HEK293 (cell line): ENCODE data around the gene SORCS3.
A peak's percentile ranks its signal among the peaks of the same experiment; 100 is the strongest.

Experiments
- CTCF ChIA-PET: fragments of 350-600 bp; formaldehyde crosslinking; extraction: SDS; loops from one replicate; lab custom pipeline; 2021; ENCODE audit warnings: antibody characterized with exemption; lab: Yijun Ruan, JAX
- POLR2A ChIA-PET: fragments of 300-600 bp; formaldehyde crosslinking; extraction: SDS; loops from one replicate; lab custom pipeline; 2020; ENCODE audit warnings: antibody characterized with exemption, inconsistent platforms; lab: Yijun Ruan, JAX
- H3K27ac ChIP-seq: fragments of 200-500 bp; sonication (Bioruptor generic); 2 replicates; pipeline ENCODE4 v1.5.1; 2014; ENCODE audit warnings: low read depth, low read length, control low read depth, inconsistent platforms; ENCODE audit errors: extremely low read depth
- H3K36me3 ChIP-seq, 2 experiments: fragments of 200-500 bp in 1 of 2; sonication (Bioruptor generic) in 1 of 2; 1 replicate in 1 of 2; 2 replicates in 1 of 2; pipeline ENCODE4 v1.5.1; 2014 to 2017; ENCODE audit warnings: inconsistent platforms in 2 of 2, low read length in 2 of 2; ENCODE audit not compliant: control insufficient read depth in 2 of 2, insufficient read depth in 1 of 2
- H3K4me1 ChIP-seq: fragments of 200-500 bp; sonication (Bioruptor generic); 2 replicates; pipeline ENCODE4 v1.5.1; 2014; ENCODE audit warnings: mild to moderate bottlenecking, low read length, inconsistent platforms; ENCODE audit not compliant: control insufficient read depth, insufficient read depth
- H3K4me3 ChIP-seq: 2 replicates; pipeline ENCODE4 v1.5.1; 2011; ENCODE audit warnings: low read depth, mild to moderate bottlenecking, control low read depth, low read length, moderate library complexity
- H3K9me3 ChIP-seq: fragments of 200-500 bp; sonication (Bioruptor generic); 2 replicates; pipeline ENCODE4 v1.5.1; 2014; ENCODE audit warnings: low read depth, low read length, inconsistent platforms; ENCODE audit not compliant: control insufficient read depth, insufficient read depth
- BCL11B ChIP-seq: fragments of 450-650 bp; formaldehyde crosslinking; IDR thresholded peaks from 2 replicates; pipeline ENCODE4 v1.5.1; 2016; ENCODE audit warnings: low read depth, missing biosample characterization, missing genetic modification characterization
- RBAK ChIP-seq: fragments of 450-650 bp; formaldehyde crosslinking; IDR thresholded peaks from 2 replicates; pipeline ENCODE4 v1.5.1; 2016; ENCODE audit warnings: missing biosample characterization, missing genetic modification characterization
- WT1 ChIP-seq: fragments of 450-650 bp; formaldehyde crosslinking; IDR thresholded peaks from 2 replicates; pipeline ENCODE4 v1.5.1; 2016; ENCODE audit warnings: missing biosample characterization, missing genetic modification characterization
- ZBTB20 ChIP-seq: fragments of 450-650 bp; formaldehyde crosslinking; IDR thresholded peaks from 2 replicates; pipeline ENCODE4 v1.5.1; 2016; ENCODE audit warnings: missing biosample characterization, missing genetic modification characterization
- ZBTB48 ChIP-seq: fragments of 450-650 bp; formaldehyde crosslinking; IDR thresholded peaks from 2 replicates; pipeline ENCODE4 v1.5.1; 2016; ENCODE audit warnings: missing biosample characterization, missing genetic modification characterization
- ZFHX2 ChIP-seq: fragments of 450-650 bp; formaldehyde crosslinking; conservative IDR thresholded peaks from 2 replicates; pipeline ENCODE4 v1.5.1; 2016; ENCODE audit warnings: missing biosample characterization, missing genetic modification characterization
- ZNF175 ChIP-seq: fragments of 450-650 bp; formaldehyde crosslinking; IDR thresholded peaks from 2 replicates; pipeline ENCODE4 v1.5.1; 2016; ENCODE audit warnings: missing biosample characterization, missing genetic modification characterization
- ZNF335 ChIP-seq: fragments of 450-650 bp; formaldehyde crosslinking; conservative IDR thresholded peaks from 2 replicates; pipeline ENCODE4 v1.5.1; 2016; ENCODE audit warnings: missing biosample characterization, missing genetic modification characterization
- ZNF529 ChIP-seq: fragments of 450-650 bp; formaldehyde crosslinking; IDR thresholded peaks from 2 replicates; pipeline ENCODE4 v1.5.1; 2017; ENCODE audit warnings: missing genetic modification characterization, missing biosample characterization; ENCODE audit not compliant: insufficient replicate concordance
- ZNF571 ChIP-seq: fragments of 450-650 bp; formaldehyde crosslinking; IDR thresholded peaks from 2 replicates; pipeline ENCODE4 v1.5.0; 2017; ENCODE audit warnings: missing biosample characterization, missing genetic modification characterization
- TF ChIP-seq, protein P1 (sequence below): fragments of 450-650 bp; formaldehyde crosslinking; optimal IDR thresholded peaks from 2 replicates; pipeline ENCODE3; 2016; ENCODE audit warnings: missing biosample characterization, mild to moderate bottlenecking, missing genetic modification characterization
- TF ChIP-seq, protein P2 (sequence below): fragments of 450-650 bp; formaldehyde crosslinking; IDR thresholded peaks from 2 replicates; pipeline ENCODE4 v1.5.1; 2016; ENCODE audit warnings: missing biosample characterization, missing genetic modification characterization

The SORCS3 gene

DNA sequence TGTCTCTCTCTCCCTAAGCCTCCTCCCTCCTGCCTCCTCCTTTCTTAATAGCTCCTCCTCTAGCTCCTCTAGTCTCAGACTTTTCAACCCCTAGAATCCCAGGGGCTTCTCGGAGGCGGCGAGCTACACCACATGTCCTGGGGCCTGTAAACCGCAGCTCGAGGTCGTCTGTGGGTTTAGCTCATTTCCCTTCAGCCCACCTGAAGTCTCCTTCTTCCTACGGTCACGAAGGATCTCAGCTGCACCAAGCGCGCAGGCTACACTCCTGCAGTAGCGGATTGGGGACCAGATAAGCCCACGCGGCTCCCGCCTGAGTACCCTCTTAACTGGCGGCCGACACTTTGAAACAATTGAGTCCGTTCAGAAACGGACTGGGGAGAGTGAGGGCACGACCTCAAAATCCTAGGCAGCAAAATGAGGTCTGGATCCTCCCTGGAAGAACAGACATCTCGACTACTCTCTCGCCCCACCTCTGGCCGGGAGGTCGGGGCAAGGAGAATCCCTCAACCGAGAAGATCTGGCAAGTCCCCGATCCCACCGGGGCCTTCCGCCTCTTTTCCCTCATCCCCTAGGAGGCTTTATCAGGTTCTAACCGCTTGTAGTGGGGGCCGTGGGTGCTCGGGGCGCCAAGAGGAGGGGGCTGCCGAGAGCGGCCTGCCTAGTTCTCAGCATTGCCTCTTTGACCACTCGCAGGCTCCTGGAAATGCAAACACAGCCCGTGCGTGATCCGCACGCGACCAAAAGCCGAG is 1.3 kb upstream of the SORCS3 start:
- no peak for TF ChIP-seq WT1
- no peak for TF ChIP-seq ZNF175
- TF ChIP-seq, protein P1, sequence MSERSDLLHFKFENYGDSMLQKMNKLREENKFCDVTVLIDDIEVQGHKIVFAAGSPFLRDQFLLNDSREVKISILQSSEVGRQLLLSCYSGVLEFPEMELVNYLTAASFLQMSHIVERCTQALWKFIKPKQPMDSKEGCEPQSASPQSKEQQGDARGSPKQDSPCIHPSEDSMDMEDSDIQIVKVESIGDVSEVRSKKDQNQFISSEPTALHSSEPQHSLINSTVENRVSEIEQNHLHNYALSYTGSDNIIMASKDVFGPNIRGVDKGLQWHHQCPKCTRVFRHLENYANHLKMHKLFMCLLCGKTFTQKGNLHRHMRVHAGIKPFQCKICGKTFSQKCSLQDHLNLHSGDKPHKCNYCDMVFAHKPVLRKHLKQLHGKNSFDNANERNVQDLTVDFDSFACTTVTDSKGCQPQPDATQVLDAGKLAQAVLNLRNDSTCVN (tag by site-specific recombination): peak; percentile 40
- no peak for TF ChIP-seq ZNF529 (tag by site-specific recombination)
- no peak for TF ChIP-seq ZBTB20 (tag by site-specific recombination)
- peak; percentile 10 for TF ChIP-seq ZFHX2
- TF ChIP-seq ZNF335 (tag by site-specific recombination): 0 out of 2 replicates have a peak, but pooled peaks have one; percentile 12
- POLR2A ChIA-PET: no interaction called here
- CTCF ChIA-PET: interaction anchor here (0.6 to 1.8 kb wide), 10 partner anchors 9 to 1545 kb away, joined by 3 to 8 read pairs (median 4); no protein-coding TSS in a partner anchor
- peak overlapping the region; percentile 2 for H3K4me3 ChIP-seq
- H3K36me3 ChIP-seq: no peaks in the 10 kb centered on the region
- no peaks in the 10 kb centered on the region for H3K9me3 ChIP-seq
- no peak overlapping the region for H3K27ac ChIP-seq
- H3K4me1 ChIP-seq: no peaks in the 10 kb centered on the region; the same call in 1 of the 2 replicates

DNA sequence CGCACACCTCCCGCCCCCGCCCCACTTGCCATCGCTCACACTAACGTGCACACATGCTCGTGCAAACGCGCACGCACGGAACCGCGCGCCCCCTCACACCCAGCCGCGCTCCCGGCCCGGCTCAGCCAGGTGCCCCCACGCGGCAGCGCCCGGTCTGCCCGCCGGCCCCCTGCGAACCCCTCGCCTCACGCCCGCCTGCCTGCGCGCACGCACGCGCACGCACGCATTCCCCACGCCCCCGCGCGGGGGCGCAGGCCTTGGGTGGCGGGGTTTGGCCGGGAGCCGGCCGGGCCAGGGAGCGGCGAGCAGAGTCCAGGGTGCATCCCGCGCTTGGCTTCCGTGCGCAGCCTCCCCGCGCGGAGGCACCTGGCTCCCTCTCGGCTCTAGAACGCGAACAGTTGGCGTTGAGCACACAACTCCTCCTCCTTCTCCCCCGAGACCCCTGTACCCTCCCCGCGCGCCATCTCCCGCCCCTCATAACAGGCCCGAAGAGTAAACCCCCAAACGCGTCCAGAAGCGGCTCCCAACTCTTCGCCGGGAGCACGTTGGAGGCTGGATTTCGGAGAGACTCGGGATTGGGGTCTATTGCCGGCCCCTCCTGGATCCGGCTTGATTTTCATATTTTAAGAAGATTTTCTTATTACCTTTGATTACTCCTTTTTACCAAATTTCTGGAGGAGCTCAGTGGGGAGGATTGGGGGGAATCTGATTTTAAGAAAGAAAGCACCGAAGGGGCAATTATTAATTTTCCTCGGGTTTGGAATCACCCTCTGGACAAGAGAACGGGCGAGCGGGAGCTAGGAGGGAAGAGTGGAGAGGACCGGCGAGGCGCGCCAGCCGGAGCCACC is 527 bp upstream of the SORCS3 start:
- ChIA-PET CTCF (interaction anchor here (0.8 kb wide), 1 partner anchor 21 kb away, joined by 3 read pairs; no protein-coding TSS in a partner anchor), POLR2A (no interaction called here)
- no peak for TF ChIP-seq ZNF571 (tag by site-specific recombination)
- peak; percentile 31; the same call in 1 of the 2 replicates for TF ChIP-seq ZBTB20 (tag by site-specific recombination)
- TF ChIP-seq BCL11B (tag by site-specific recombination): no peak
- TF ChIP-seq, protein P2, sequence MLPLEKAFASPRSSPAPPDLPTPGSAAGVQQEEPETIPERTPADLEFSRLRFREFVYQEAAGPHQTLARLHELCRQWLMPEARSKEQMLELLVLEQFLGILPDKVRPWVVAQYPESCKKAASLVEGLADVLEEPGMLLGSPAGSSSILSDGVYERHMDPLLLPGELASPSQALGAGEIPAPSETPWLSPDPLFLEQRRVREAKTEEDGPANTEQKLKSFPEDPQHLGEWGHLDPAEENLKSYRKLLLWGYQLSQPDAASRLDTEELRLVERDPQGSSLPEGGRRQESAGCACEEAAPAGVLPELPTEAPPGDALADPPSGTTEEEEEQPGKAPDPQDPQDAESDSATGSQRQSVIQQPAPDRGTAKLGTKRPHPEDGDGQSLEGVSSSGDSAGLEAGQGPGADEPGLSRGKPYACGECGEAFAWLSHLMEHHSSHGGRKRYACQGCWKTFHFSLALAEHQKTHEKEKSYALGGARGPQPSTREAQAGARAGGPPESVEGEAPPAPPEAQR (tag by site-specific recombination): no peak
- peak; percentile 39 for TF ChIP-seq ZNF335 (tag by site-specific recombination)
- TF ChIP-seq ZFHX2: peak; percentile 57; the same call in 1 of the 2 replicates
- TF ChIP-seq, protein P1 (tag by site-specific recombination): peak; percentile 27
- Histone ChIP-seq H3K9me3 (no peaks in the 10 kb centered on the region), H3K27ac (no peak overlapping the region), H3K4me1 (no peaks in the 10 kb centered on the region; the same call in 1 of the 2 replicates), H3K4me3 (peak overlapping the region; percentile 2), H3K36me3 (no peaks in the 10 kb centered on the region)

DNA sequence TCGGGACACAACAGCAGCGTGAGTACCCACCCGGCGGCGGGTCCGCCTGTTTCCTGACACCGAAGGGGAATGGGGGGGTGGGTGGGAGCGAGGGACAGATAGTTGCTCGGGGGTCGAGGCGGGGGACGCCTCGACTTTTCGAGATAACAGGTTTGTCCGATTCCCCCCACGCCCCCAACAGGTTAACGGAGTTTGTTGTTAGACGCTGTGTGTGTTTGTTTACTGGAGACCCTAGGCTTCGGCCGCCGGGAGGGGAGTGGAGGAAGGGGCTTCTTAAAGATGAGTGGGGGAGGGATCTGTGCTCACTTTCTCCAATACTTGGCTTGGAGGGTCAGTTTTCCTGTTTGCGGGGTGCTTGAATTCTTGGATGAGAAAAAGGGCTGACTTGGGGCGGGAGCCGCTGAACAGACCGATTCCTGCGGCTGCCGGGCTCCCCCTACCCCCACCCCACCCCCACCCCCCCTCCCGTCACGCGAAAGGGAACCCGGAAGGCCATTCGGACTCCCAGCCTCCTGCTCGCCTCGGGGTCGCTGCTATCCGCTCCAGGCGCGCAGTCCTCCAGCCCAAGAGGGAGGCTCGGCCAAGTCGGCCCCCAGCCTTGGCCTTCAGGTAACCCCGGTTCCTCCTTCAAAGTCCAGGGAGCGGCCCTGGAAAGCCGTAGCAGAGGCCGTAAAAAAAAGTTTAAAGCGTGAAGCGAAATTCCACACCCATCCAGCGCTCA is 1.0 kb downstream of the SORCS3 start:
- H3K4me3 ChIP-seq: peak overlapping the region; percentile 26
- CTCF ChIA-PET: interaction anchor here (0.8 to 1.7 kb wide), 3 partner anchors 16 to 380 kb away, joined by 3 to 5 read pairs (median 3); no protein-coding TSS in a partner anchor
- H3K27ac ChIP-seq: no peak overlapping the region
- H3K36me3 ChIP-seq: no peaks in the 10 kb centered on the region
- H3K4me1 ChIP-seq: no peaks in the 10 kb centered on the region; the same call in 1 of the 2 replicates
- POLR2A ChIA-PET: no interaction called here
- TF ChIP-seq RBAK (tag by site-specific recombination): no peak
- peak; percentile 28; the same call in 1 of the 2 replicates for TF ChIP-seq ZBTB48 (tag by site-specific recombination)
- no peaks in the 10 kb centered on the region for H3K9me3 ChIP-seq
